Dermis microvascular lymphatic vessel endothelial cell (primary cell): ENCODE results near the gene TUBGCP6. TPM values are rescaled to one million over a fixed set of nuclear protein-coding genes. Genes with fewer than 3 reads are reported as not detected.

ENCODE experiments used
- DNase-seq, 2 donors: peaks; one replicate each; pipeline versions ENCODE4 v3.0.0 to v3.0.0-alpha.2; 2010; ENCODE audit warnings: low read depth in 2 of 2
- total RNA-seq: library from RNA; depleted of rRNA; stranded (reverse); fragments of >200 nt; gene quantifications from 2 replicates; pipeline ENCODE4 v1.2.1, GENCODE V29; 2014

The TUBGCP6 gene
- total RNA-seq, 1 donor from 2014 or later: 14.0 TPM

DNA sequence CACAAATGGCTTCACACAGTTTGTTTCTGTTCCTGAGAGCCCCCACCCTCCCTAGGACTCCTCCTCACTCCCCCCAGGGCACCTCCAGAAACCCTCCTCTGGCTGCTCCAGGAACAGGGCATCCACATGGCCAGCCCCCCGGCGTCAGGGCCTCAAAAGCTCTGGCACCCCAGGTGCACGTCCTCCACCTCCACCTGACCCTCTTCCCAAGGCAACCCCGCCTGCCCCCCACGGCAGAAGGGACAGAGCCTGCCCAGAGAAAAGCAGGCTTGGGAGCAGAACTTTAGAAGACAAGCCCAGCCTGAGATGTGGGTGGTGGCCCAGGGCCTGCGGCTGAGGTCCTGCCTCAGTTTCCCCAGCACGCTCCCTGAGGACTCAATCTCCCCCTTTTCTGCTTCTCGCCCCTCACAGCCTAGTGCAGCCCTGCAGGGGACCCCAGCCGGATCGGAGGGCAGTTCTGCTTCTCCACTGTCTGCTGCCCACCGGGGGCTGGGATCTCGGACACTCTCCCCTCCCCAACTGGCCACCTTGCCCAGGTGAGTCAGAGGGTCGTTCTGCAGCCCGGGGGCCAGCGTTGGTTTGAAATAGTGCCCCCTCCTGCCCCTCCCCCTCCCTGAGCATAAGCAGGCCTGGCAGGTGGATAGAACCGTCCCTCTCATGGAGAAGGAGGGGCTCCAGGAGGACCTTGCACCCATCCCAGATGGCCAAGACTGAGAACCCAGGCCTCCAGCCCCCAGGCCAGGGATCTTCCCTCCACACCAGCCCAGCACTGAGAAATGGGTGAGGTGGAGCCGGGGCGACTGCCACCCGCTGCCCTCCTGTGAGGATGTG lies 61.5 kb downstream of the TUBGCP6 start:
- DNase-seq: no peak

DNA sequence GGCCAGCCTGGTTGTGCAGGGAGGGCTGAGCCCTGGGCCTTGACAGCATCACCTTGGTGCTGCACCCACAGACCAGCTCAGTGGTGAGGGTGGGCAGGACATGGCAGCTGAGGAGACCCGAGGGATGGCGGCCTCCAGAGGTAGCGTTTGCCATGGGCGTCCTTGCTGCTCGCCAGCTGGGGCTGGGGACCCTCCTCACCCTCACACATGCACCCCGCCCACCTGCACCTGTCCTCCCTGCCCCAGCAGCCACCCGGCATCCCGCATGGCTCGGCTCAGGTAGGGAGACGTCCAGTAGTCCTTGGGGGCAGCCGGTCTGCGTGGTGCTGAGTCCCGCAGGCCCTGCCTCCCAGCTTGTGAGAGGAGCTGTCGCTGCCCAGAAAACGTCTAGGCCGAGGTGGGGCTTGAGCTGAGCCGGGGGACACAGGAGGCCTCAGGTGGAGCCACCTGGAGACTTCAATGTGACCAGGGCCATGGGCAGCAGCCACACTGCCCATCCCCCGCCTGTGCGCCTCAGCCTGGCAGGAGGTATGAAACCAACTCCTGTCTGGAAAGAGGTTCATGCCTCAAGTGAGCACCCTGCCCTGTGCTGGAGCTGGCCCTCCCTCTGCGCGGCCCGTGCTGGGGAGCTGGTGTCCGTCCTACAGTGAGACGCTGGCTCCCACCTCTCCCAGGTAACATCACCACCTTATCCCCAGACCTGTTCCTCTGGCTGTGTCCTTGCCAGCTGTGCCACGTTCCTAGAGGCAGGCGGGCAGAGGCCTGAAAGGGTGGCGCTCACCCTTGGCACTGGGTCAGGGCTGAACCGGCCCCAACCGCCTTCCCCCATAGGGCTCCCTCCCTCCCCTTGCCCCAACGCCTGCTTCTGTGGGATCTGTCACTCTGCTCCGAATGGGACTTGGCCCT lies 62.4 kb downstream of the TUBGCP6 start:
- DNase-seq: no peak

- no peak for DNase-seq
Observed at GRCh38 chr22:50180727-50181521, 63.9 kb downstream of the TUBGCP6 start.

DNA sequence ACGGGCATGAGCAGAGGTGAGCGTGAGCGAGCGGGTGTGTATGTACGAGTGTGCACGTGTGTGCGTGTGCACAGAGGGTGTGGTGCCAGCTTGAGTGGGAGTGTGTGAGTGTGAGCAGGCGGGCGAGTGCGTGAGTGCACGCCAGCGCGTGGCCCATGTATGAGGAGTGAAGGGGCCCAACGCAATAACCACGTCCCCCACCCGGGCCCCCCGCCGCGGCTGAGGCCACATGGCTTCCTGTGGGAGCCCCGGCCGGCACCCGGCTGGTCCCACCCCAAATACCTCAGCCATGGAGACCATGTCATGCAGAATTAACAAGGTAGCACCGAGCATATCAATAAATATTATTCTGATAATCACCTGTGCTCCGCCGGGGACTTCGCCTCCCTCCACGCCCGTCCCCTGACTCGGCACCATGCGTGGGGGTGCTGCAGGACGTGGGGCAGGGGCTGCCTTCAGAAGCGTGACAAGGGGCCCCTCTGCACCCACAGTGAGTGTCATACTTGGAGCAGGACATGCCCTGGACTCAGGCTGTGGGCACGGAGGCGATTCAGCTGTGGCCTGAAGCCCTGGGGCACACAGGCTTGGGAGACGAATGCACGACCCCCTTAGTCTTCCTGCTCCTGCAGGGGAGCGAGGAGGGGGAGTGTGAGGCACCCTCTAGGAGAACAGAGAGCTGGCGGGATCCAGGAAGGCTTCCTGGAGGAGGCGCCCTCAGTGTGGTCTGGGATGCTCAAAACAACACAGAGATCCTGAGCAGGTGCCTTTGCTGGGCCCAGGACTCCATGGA lies 64.7 kb downstream of the TUBGCP6 start:
- no peak for DNase-seq

GRCh38 chr22:50178871-50179869 lies 65.7 kb downstream of the TUBGCP6 start:
- DNase-seq: no peak

DNA sequence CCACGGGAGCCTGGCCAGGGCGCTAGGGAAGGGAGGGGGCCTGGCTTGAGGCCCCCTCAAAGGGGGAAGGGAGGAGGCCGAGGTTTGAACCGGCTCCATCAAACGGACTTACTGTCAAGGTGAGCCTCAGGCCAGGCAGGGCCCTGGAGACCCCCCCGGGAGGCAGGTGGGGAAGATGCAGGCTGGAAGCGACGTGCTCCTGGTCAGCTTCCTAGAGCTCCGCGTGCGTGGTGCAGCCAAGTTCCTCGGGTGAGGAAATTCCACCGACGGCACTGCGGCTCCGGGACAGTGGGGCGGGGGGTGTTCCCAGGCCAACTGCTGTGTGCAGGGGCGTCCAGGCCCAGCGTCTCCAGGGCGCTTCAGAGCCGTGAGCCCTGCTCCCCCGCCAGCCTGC lies 66.4 kb downstream of the TUBGCP6 start:
- no peak for DNase-seq

GRCh38 chr22:50177537-50178470 lies 67.0 kb downstream of the TUBGCP6 start:
- DNase-seq: no peak

DNA sequence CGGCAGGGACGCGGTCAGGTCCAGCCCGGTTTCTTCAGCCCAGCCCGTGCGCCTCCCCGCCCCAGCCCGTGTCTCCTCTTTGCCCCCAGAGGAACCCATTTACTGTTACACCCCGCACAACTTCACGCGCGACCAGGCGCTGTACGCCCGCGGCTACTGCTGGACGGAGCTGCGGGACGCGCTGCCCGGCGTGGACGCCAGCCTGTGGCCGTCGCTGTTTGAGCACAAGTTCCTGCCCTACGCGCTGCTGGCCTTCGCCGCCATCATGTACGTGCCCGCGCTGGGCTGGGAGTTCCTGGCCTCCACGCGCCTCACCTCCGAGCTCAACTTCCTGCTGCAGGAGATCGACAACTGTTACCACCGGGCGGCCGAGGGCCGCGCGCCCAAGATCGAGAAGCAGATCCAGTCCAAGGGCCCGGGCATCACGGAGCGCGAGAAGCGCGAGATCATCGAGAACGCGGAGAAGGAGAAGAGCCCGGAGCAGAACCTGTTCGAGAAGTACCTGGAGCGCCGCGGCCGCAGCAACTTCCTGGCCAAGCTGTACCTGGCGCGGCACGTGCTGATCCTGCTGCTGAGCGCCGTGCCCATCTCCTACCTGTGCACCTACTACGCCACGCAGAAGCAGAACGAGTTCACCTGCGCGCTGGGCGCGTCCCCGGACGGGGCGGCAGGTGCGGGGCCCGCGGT lies 67.8 kb downstream of the TUBGCP6 start:
- no peak for DNase-seq

- no peak for DNase-seq
Observed at GRCh38 chr22:50175921-50176849, 68.6 kb downstream of the TUBGCP6 start.

DNA sequence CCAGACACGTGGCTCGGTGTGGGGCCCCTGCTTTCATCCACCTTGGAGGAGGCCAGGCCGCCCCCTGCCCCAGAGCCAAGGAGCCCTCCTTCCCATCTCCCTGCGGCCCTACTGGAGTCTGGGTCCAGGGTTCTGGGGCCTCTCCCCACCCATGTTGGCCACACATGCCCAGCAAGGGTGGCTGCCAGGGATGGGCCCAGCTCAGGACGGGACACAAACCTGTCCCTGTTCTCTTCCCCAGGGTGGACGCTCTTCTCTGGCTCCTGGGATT lies 69.7 kb downstream of the TUBGCP6 start:
- DNase-seq: no peak

- no peak for DNase-seq
Observed at GRCh38 chr22:50174382-50175190, 70.2 kb downstream of the TUBGCP6 start.

DNA sequence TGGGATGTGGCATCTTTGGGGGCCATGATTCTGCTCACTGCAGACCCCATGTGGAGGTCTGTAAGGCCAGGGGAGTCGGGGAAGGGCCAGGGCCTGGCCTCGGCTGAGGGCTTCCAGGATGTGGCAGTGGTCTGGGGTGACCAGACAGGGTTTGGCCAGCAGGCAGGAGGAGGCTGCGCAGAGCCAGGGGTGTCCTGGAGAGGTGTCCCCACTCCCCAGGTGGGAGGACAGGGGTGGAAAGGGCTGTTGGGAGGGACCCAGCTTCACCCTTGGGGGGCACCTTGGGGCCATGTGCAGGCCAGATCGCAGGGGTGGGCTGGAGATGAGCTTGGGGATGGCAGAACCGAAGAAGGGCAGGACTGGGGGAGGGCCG lies 70.9 kb downstream of the TUBGCP6 start:
- no peak for DNase-seq

DNA sequence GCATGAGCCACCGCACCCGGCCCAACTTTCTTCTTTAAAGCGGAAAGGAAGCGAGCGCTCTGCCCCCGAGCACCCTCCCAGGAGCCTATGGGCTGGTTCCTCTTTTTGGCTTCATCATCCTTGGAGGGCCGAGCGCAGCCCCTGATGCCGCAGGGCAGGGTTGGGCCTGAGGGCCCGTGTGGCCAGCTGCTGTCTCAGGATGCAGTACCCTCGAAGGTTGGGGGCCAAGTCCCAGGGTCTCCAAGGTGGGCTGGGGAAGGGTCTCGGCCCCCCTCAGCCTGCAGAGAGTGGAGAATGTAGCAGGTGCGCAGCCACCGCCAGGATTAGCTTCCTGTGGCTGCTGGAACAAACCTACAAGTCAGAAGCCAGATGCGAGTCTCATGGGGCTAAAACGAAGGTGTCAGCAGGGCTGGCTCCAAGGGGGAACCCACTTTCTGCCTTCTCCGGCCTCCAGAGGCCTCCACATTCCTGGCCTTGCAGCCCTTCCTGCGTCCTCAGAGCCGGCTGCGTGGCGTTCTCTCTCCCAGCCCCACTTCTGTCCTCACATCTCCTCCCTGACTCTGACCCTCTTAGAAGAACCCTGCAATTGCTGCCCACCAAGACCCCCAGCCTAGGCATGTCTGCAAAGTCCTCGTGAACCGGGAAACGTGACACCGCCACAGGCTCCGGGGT lies 71.4 kb downstream of the TUBGCP6 start:
- no peak for DNase-seq

- DNase-seq: no peak
Observed at GRCh38 chr22:50171965-50172421, 72.8 kb downstream of the TUBGCP6 start.

DNA sequence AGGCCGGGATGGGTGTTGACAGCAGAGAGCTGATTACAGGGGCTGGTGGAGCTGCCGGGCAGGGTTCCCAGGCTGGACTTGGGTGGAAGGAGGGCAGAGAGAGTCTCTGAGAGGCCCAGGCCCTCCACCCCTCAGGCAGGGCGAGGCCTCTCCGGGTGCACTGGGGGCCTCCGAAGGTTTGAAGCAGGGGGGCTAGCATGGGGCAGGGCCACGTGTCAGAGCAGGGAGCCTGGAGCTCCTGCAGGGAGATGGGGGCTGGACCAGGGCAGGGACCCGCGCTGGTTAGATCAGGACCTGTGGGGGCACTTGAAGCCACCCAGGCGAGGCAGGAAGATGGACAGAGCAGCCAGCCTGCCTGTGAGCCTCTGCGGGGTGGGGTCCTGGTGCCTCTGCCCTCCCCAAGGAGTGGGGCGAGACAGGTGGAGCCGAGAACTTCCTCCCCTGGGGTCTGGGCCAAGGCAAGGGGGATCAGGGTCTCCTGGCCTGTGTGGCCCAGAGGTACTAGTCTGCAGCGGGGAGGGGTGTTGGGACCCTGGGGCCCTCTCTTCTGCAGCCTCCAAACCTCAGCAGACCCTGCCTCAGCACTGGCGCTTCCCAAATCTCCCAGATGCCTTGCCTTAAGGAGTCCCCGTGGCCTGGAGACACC lies 73.4 kb downstream of the TUBGCP6 start:
- DNase-seq: no peak
